H1 (cell line): ENCODE measurements around the gene TMEM204. TPM values are rescaled to one million over a fixed set of nuclear protein-coding genes. Genes with fewer than 3 reads are reported as not detected.

Source experiments
- CTCF ChIA-PET: fragments of 300-600 bp; sonication (Branson Sonifier 250); formaldehyde crosslinking; loops from one replicate; lab custom pipeline; 2021; ENCODE audit not compliant: partially characterized antibody; lab: Charles Lee
- POLR2A ChIA-PET: fragments of 300-600 bp; sonication (Branson Sonifier 250); formaldehyde crosslinking; loops from one replicate; lab custom pipeline; 2021; ENCODE audit warnings: inconsistent platforms; ENCODE audit not compliant: partially characterized antibody; lab: Charles Lee
- DNase-seq, 2 experiments: peaks; one replicate each; pipeline versions ENCODE4 v3.0.0 to v3.0.0-alpha.2; 2010 to 2022; ENCODE audit warnings: low spot score in 2 of 2, low read depth in 1 of 2, mixed read lengths in 1 of 2
- FAIRE-seq: peaks from 2 replicates; lab custom pipeline; 2011; peaks lifted over from hg19 to GRCh38; lab: Jason Lieb, UNC
- H2AFZ ChIP-seq: 2 replicates; pipeline ENCODE4 v1.8.1; 2012; ENCODE audit warnings: low read length, inconsistent platforms
- H2AK5ac ChIP-seq: 2 replicates; pipeline ENCODE4 v1.6.1; 2013; ENCODE audit warnings: low read depth, low read length
- H2BK120ac ChIP-seq: replicated peaks from 2 replicates; pipeline ENCODE3; 2013; ENCODE audit warnings: low read depth, low read length, inconsistent platforms
- H2BK12ac ChIP-seq: 2 replicates; pipeline ENCODE4 v1.6.1; 2013; ENCODE audit warnings: low read depth, low read length
- H2BK15ac ChIP-seq: 2 replicates; pipeline ENCODE4 v1.6.1; 2013; ENCODE audit warnings: low read length
- H2BK20ac ChIP-seq: 2 replicates; pipeline ENCODE4 v1.6.1; 2013; ENCODE audit warnings: low read length
- H2BK5ac ChIP-seq: 2 replicates; pipeline ENCODE4 v1.6.1; 2013; ENCODE audit warnings: low read depth, low read length
- H3K14ac ChIP-seq: 2 replicates; pipeline ENCODE4 v1.6.1; 2013; ENCODE audit warnings: inconsistent platforms; ENCODE audit not compliant: insufficient read length
- H3K18ac ChIP-seq: 2 replicates; pipeline ENCODE4 v1.6.1; 2013; ENCODE audit warnings: low read length; ENCODE audit errors: extremely low read depth
- H3K23ac ChIP-seq: 2 replicates; pipeline ENCODE4 v1.6.1; 2013; ENCODE audit warnings: inconsistent platforms; ENCODE audit not compliant: insufficient read length
- H3K23me2 ChIP-seq: 2 replicates; pipeline ENCODE4 v1.6.1; 2013; ENCODE audit warnings: low read depth, low read length
- H3K27ac ChIP-seq: 2 replicates; pipeline ENCODE4 v1.6.1; 2011; ENCODE audit warnings: low read depth, low read length, inconsistent platforms
- H3K27me3 ChIP-seq, 4 experiments: replicated peaks in 1 of 4; 1 replicate in 1 of 4; 2 replicates in 3 of 4; pipeline versions ENCODE4 v1.6.1 to v1.8.1; 2011 to 2013; ENCODE audit warnings: low read length in 3 of 4, mild to moderate bottlenecking in 3 of 4, inconsistent platforms in 2 of 4, mixed read lengths in 2 of 4, moderate library complexity in 1 of 4; ENCODE audit not compliant: control insufficient read depth in 3 of 4, insufficient read depth in 3 of 4; ENCODE audit errors: extremely low read depth in 1 of 4
- H3K36me3 ChIP-seq, 4 experiments: 2 replicates each; pipeline versions ENCODE4 v1.6.1 to v1.8.1; 2011 to 2013; ENCODE audit warnings: mild to moderate bottlenecking in 4 of 4, low read length in 3 of 4, moderate library complexity in 2 of 4, control low read depth in 1 of 4, inconsistent platforms in 1 of 4; ENCODE audit not compliant: insufficient read depth in 4 of 4, control insufficient read depth in 2 of 4
- H3K4ac ChIP-seq: replicated peaks from 2 replicates; pipeline ENCODE3; 2013; ENCODE audit warnings: low read length, low read depth, mixed read lengths, inconsistent platforms; ENCODE audit not compliant: insufficient read length
- H3K4me1 ChIP-seq, 4 experiments: replicated peaks in 1 of 4; 1 replicate in 1 of 4; 2 replicates in 3 of 4; pipeline versions ENCODE4 v1.6.1 to v1.8.1; 2011 to 2013; ENCODE audit warnings: low read length in 3 of 4, inconsistent platforms in 2 of 4, mixed read lengths in 1 of 4; ENCODE audit not compliant: insufficient read depth in 4 of 4, control insufficient read depth in 3 of 4
- H3K4me2 ChIP-seq, 2 experiments: 2 replicates each; pipeline versions ENCODE4 v1.6.1 to v1.8.1; 2011 to 2013; ENCODE audit warnings: low read depth in 2 of 2, low read length in 2 of 2, control low read depth in 1 of 2, inconsistent platforms in 1 of 2, mild to moderate bottlenecking in 1 of 2; ENCODE audit not compliant: insufficient read depth in 1 of 2
- H3K4me3 ChIP-seq, 4 experiments: fragments of 200-600, 300-600 bp in 1 of 4; sonication (generic), shearing (Covaris generic), sonication (Bioruptor Twin) in 1 of 4; 2 replicates each; pipeline versions ENCODE4 v1.5.1 to v1.8.1; 2011 to 2016; ENCODE audit warnings: low read length in 4 of 4, low read depth in 3 of 4, control low read depth in 2 of 4, inconsistent platforms in 2 of 4, mild to moderate bottlenecking in 2 of 4, mixed read lengths in 1 of 4, moderate library complexity in 1 of 4; ENCODE audit not compliant: insufficient read depth in 2 of 4; ENCODE audit errors: extremely low read depth in 1 of 4
- H3K56ac ChIP-seq: replicated peaks from 2 replicates; pipeline ENCODE3; 2013; ENCODE audit warnings: low read depth, mild to moderate bottlenecking, mixed read lengths, low read length, inconsistent platforms; ENCODE audit not compliant: insufficient read length
- H3K79me1 ChIP-seq: 2 replicates; pipeline ENCODE4 v1.6.1; 2013; ENCODE audit warnings: low read depth, low read length, control low read depth
- H3K79me2 ChIP-seq, 2 experiments: 2 replicates each; pipeline versions ENCODE4 v1.6.1 to v1.8.1; 2012 to 2013; ENCODE audit warnings: low read length in 2 of 2, mild to moderate bottlenecking in 2 of 2, inconsistent platforms in 1 of 2; ENCODE audit not compliant: insufficient read depth in 2 of 2, control insufficient read depth in 1 of 2
- H3K9ac ChIP-seq, 4 experiments: replicated peaks in 1 of 4; 1 replicate in 1 of 4; 2 replicates in 3 of 4; pipeline versions ENCODE4 v1.6.1 to v1.8.1; 2011 to 2013; ENCODE audit warnings: low read depth in 3 of 4, low read length in 3 of 4, control low read depth in 2 of 4, mild to moderate bottlenecking in 2 of 4, moderate library complexity in 2 of 4, inconsistent platforms in 1 of 4; ENCODE audit errors: extremely low read depth in 1 of 4
- H3K9me3 ChIP-seq, 2 experiments: 2 replicates each; pipeline versions ENCODE4 v1.6.1 to v1.8.1; 2012 to 2013; ENCODE audit warnings: mild to moderate bottlenecking in 2 of 2, moderate library complexity in 2 of 2, control low read depth in 1 of 2, inconsistent platforms in 1 of 2, low read depth in 1 of 2, low read length in 1 of 2, mixed read lengths in 1 of 2; ENCODE audit not compliant: insufficient read depth in 2 of 2
- H4K20me1 ChIP-seq, 2 experiments: replicated peaks in 1 of 2; 2 replicates each; pipeline versions ENCODE3 to v1.8.1; 2011 to 2013; ENCODE audit warnings: inconsistent platforms in 2 of 2, low read length in 2 of 2, mild to moderate bottlenecking in 1 of 2; ENCODE audit not compliant: insufficient read depth in 2 of 2, control insufficient read depth in 1 of 2
- H4K5ac ChIP-seq: 2 replicates; pipeline ENCODE4 v1.6.1; 2013; ENCODE audit warnings: low read length, low read depth, mixed read lengths, inconsistent platforms; ENCODE audit not compliant: insufficient read length
- H4K8ac ChIP-seq: 2 replicates; pipeline ENCODE4 v1.8.0; 2013; ENCODE audit warnings: mild to moderate bottlenecking, moderate library complexity, low read length, inconsistent platforms; ENCODE audit not compliant: insufficient read depth; ENCODE audit errors: extremely low read depth
- H4K91ac ChIP-seq: replicated peaks from 2 replicates; pipeline ENCODE3; 2013; ENCODE audit warnings: low read length, mixed read lengths, inconsistent platforms; ENCODE audit not compliant: insufficient read length
- CBX8 ChIP-seq: fragments of 300-800, 300-1000 bp; sonication (generic); IDR thresholded peaks from 2 replicates; pipeline ENCODE4 v1.7.1; 2016; ENCODE audit warnings: low read depth, low read length, borderline replicate concordance
- RFX5 ChIP-seq: IDR thresholded peaks from 2 replicates; pipeline ENCODE4 v1.6.1; 2011; ENCODE audit warnings: low read depth, low read length, improper control_type of control experiment, borderline replicate concordance
- WGBS, 2 experiments: shearing (Covaris generic) in 1 of 2; methylation state at CpG; one replicate each; pipeline versions ENCODE4 v1.1.6 to v1.1.7; 2013 to 2015; ENCODE audit warnings: low lambda C conversion rate in 2 of 2, mixed read lengths in 2 of 2, inconsistent platforms in 1 of 2, low coverage in 1 of 2, missing lambda C conversion rate in 1 of 2; ENCODE audit not compliant: insufficient replicate concordance in 2 of 2, insufficient coverage in 1 of 2, insufficient read length in 1 of 2; ENCODE audit errors: extremely low coverage in 1 of 2, missing lambda C conversion rate in 1 of 2; 5-methylcytosine and 5-hydroxymethylcytosine counted together
- polyA plus RNA-seq, 7 experiments: library from polyadenylated mRNA; depleted of rRNA in 3 of 7; stranded (reverse) in 5 of 7; unstranded in 2 of 7; fragments of >200 nt in 5 of 7; fragments of 200-250 nt in 2 of 7; gene quantifications; 1 replicate in 5 of 7; 2 replicates in 1 of 7; 4 replicates in 1 of 7; pipeline versions ENCODE4 v1.2.1 to v1.2.3, GENCODE V29; 2011 to 2013; ENCODE audit warnings: missing spikeins in 2 of 7, mixed read lengths in 2 of 7
- total RNA-seq: library from RNA; stranded (reverse); fragmentation: NEBNext Ultra II Directional; extraction: Animal tissue kit (Norgen Biotek cat#: 25700); gene quantifications from 2 replicates; pipeline ENCODE4 v1.2.1, GENCODE V29; 2021

Gene TMEM204
- total and polyA plus RNA-seq, 2 of the 8 experiments (the other 6 are each of a cell fraction or from before 2014, with no cell fraction given) = not detected

DNA sequence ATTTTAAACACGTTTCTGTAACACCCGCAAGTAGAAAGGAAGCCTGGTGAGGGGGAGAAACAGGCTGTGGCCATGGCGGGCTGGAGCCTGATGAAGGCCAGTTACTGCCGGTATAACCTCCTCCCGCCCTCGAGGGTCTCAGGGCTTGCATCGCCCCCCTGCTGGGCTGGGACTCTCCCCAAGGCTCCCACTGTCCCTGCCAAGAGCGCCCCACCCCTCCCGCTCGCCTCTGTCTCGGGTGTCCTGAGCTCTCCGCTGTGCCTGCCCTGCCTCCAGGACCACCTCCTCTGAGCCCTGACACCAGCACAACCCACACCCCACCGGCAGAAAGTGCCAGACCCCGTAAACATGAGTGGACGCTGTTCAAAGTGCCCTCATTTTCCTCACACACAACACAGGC is 18.7 kb downstream of the TMEM204 start:
- H2AFZ ChIP-seq = no peak overlapping the region
- H3K4ac ChIP-seq = no peak overlapping the region
- no peak overlapping the region for H3K56ac ChIP-seq
- H4K91ac ChIP-seq = no peak overlapping the region
- peaks cover 0 to 6% (median 2%) of the 10 kb centered on the region in 4 experiments; a peak in 4 of 8 replicates for H3K36me3 ChIP-seq
- no peak overlapping the region for H3K14ac ChIP-seq
- H3K79me2 ChIP-seq = no peaks in the 10 kb centered on the region
- H3K23me2 ChIP-seq = no peaks in the 10 kb centered on the region
- no peak overlapping the region for H3K23ac ChIP-seq
- H3K9me3 ChIP-seq = no peaks in the 10 kb centered on the region
- no peak for FAIRE-seq
- no peak overlapping the region for H2BK120ac ChIP-seq
- no peak for TF ChIP-seq CBX8
- TF ChIP-seq RFX5 = no peak
- TF ChIP-seq, all 59 proteins: peak for 0
- H3K4me2 ChIP-seq = no peak overlapping the region
- H4K20me1 ChIP-seq = peaks cover 3% of the 10 kb centered on the region in 2 experiments
- H4K5ac ChIP-seq = no peak overlapping the region
- no peaks in the 10 kb centered on the region for H3K4me1 ChIP-seq
- ChIA-PET POLR2A (interaction anchor here (0.6 to 1.0 kb wide), 2 partner anchors 61 to 90 kb away, joined by 3 read pairs; no protein-coding TSS in a partner anchor), CTCF (no interaction called here)
- no peak overlapping the region for H3K18ac ChIP-seq
- H3K79me1 ChIP-seq = no peaks in the 10 kb centered on the region; the same call in 1 of the 2 replicates
- no peak overlapping the region for H4K8ac ChIP-seq
- no peak overlapping the region for H2BK12ac ChIP-seq
- no peak overlapping the region for H2AK5ac ChIP-seq
- H2BK5ac ChIP-seq = no peak overlapping the region; the same call in 1 of the 2 replicates
- no peak overlapping the region for H2BK15ac ChIP-seq
- DNase-seq = no peak
- H3K27ac ChIP-seq = no peak overlapping the region
- H3K4me3 ChIP-seq = no peak overlapping the region
- H2BK20ac ChIP-seq = no peak overlapping the region
- 81% methylated on average over 15 of the region's 15 CpGs; no CpG with 5 or more reads in 1 of the 2 experiments for WGBS, 2 experiments
- no peaks in the 10 kb centered on the region for H3K27me3 ChIP-seq
- no peak overlapping the region; a peak in 1 of 7 replicates for H3K9ac ChIP-seq
